Mesenchymal stem cell (in vitro differentiated cells and primary cell): ENCODE results near the gene SOCS2.
"Not testable (repeated sequence)": the region's sequence is repeated elsewhere in the genome, so short reads cannot be mapped to it uniquely, and the experiment has no call there.

Source experiments
- DNase-seq: peaks from one replicate; pipeline ENCODE4 v3.0.0-alpha.2; 2013
- H2AFZ ChIP-seq: one replicate; pipeline ENCODE4 v1.6.1; 2013; ENCODE audit warnings: low read depth, mild to moderate bottlenecking, control low read depth, inconsistent platforms, low read length, moderate library complexity
- H2AK5ac ChIP-seq: 2 replicates; pipeline ENCODE4 v1.6.1; 2013; ENCODE audit warnings: low read length, moderate library complexity, mild to moderate bottlenecking, inconsistent platforms; ENCODE audit not compliant: severe bottlenecking
- H2BK120ac ChIP-seq: one replicate; pipeline ENCODE4 v1.6.1; 2013; ENCODE audit warnings: low read depth, mild to moderate bottlenecking, inconsistent platforms, low read length, moderate library complexity
- H2BK12ac ChIP-seq, 2 experiments: one replicate each; pipeline ENCODE4 v1.6.1; 2013; ENCODE audit warnings: inconsistent platforms in 2 of 2, low read length in 2 of 2, mild to moderate bottlenecking in 2 of 2, moderate library complexity in 2 of 2, control low read depth in 1 of 2
- H2BK15ac ChIP-seq: one replicate; pipeline ENCODE4 v1.6.1; 2013; ENCODE audit warnings: mild to moderate bottlenecking, low read depth, inconsistent platforms; ENCODE audit not compliant: poor library complexity, severe bottlenecking
- H2BK5ac ChIP-seq: 2 replicates; pipeline ENCODE4 v1.6.1; 2013; ENCODE audit warnings: low read depth, mild to moderate bottlenecking, low read length, control low read depth, inconsistent platforms; ENCODE audit not compliant: poor library complexity, severe bottlenecking
- H3K14ac ChIP-seq, 2 experiments: one replicate each; pipeline ENCODE4 v1.6.1; 2013; ENCODE audit warnings: inconsistent platforms in 2 of 2, low read length in 2 of 2, control low read depth in 1 of 2, mild to moderate bottlenecking in 1 of 2, moderate library complexity in 1 of 2
- H3K18ac ChIP-seq, 2 experiments: one replicate each; pipeline ENCODE4 v1.6.1; 2013; ENCODE audit warnings: inconsistent platforms in 2 of 2, low read length in 2 of 2, control low read depth in 1 of 2, low read depth in 1 of 2, mild to moderate bottlenecking in 1 of 2
- H3K23ac ChIP-seq, 2 experiments: one replicate each; pipeline ENCODE4 v1.6.1; 2013; ENCODE audit warnings: inconsistent platforms in 2 of 2, low read length in 2 of 2, mild to moderate bottlenecking in 2 of 2, moderate library complexity in 2 of 2, control low read depth in 1 of 2
- H3K27ac ChIP-seq: 2 replicates; pipeline ENCODE4 v1.5.1; 2013; ENCODE audit warnings: mild to moderate bottlenecking, moderate library complexity, low read length, control low read depth, inconsistent platforms; ENCODE audit not compliant: poor library complexity, severe bottlenecking
- H3K27me3 ChIP-seq, 2 experiments: 2 replicates each; pipeline versions ENCODE4 v1.6.1 to v1.7.0; 2013; ENCODE audit warnings: low read length in 2 of 2, mild to moderate bottlenecking in 2 of 2, moderate library complexity in 2 of 2, control low read depth in 1 of 2, inconsistent platforms in 1 of 2; ENCODE audit not compliant: control insufficient read depth in 1 of 2, insufficient read depth in 1 of 2
- H3K36me3 ChIP-seq, 2 experiments: 2 replicates each; pipeline versions ENCODE4 v1.6.1 to v1.7.0; 2013; ENCODE audit warnings: low read length in 2 of 2, control low read depth in 1 of 2, inconsistent platforms in 1 of 2, low read depth in 1 of 2, mild to moderate bottlenecking in 1 of 2; ENCODE audit not compliant: insufficient read depth in 2 of 2, control insufficient read depth in 1 of 2
- H3K4ac ChIP-seq, 2 experiments: one replicate each; pipeline ENCODE4 v1.6.1; 2013; ENCODE audit warnings: inconsistent platforms in 2 of 2, low read length in 2 of 2, mild to moderate bottlenecking in 2 of 2, moderate library complexity in 2 of 2, control low read depth in 1 of 2, low read depth in 1 of 2
- H3K4me1 ChIP-seq: 2 replicates; pipeline ENCODE4 v1.6.1; 2013; ENCODE audit warnings: low read depth, low read length, control low read depth; ENCODE audit not compliant: control insufficient read depth, insufficient read depth
- H3K4me2 ChIP-seq: 2 replicates; pipeline ENCODE4 v1.6.1; 2013; ENCODE audit warnings: low read length, mild to moderate bottlenecking, inconsistent platforms; ENCODE audit not compliant: poor library complexity, severe bottlenecking
- H3K4me3 ChIP-seq, 2 experiments: 2 replicates each; pipeline versions ENCODE4 v1.5.1 to v1.7.0; 2013; ENCODE audit warnings: low read length in 2 of 2, mild to moderate bottlenecking in 2 of 2, control low read depth in 1 of 2, low read depth in 1 of 2; ENCODE audit not compliant: insufficient read depth in 1 of 2
- H3K79me1 ChIP-seq: replicated peaks from 2 replicates; pipeline ENCODE4 v1.6.1; 2013; ENCODE audit warnings: mild to moderate bottlenecking, control low read depth, low read length, inconsistent platforms; ENCODE audit not compliant: poor library complexity, severe bottlenecking
- H3K9ac ChIP-seq: 2 replicates; pipeline ENCODE4 v1.7.0; 2013; ENCODE audit warnings: mild to moderate bottlenecking, low read length, moderate library complexity
- H3K9me3 ChIP-seq: 2 replicates; pipeline ENCODE4 v1.7.0; 2013; ENCODE audit warnings: mild to moderate bottlenecking, low read length; ENCODE audit not compliant: control insufficient read depth
- H4K8ac ChIP-seq: one replicate; pipeline ENCODE4 v1.6.1; 2013; ENCODE audit warnings: inconsistent platforms, mild to moderate bottlenecking, low read length, moderate library complexity
- H4K91ac ChIP-seq: one replicate; pipeline ENCODE4 v1.6.1; 2013; ENCODE audit warnings: mild to moderate bottlenecking, low read length, inconsistent platforms
- WGBS: methylation state at CpG from one replicate; pipeline ENCODE4 v1.1.7; 2013; ENCODE audit warnings: mixed read lengths; 5-methylcytosine and 5-hydroxymethylcytosine counted together

The SOCS2 gene

GRCh38 chr12:93621986-93622385 lies 49.5 kb downstream of the SOCS2 start:
- Histone ChIP-seq H3K4me3 (peak overlapping the region in 1 of 2 experiments; percentile 3), H3K14ac (no peak overlapping the region), H4K8ac (no peak overlapping the region), H2BK15ac (no peak overlapping the region), H3K9me3 (peaks cover 6% of the 10 kb centered on the region), H3K36me3 (no peaks in the 10 kb centered on the region), H3K9ac (peak overlapping the region; percentile 6), H2BK12ac (no peak overlapping the region), H4K91ac (no peak overlapping the region), H3K4me2 (no peak overlapping the region), H3K18ac (no peak overlapping the region), H3K4me1 (peaks cover 3% of the 10 kb centered on the region), H2AK5ac (no peak overlapping the region), H2BK5ac (no peak overlapping the region), H2BK120ac (no peak overlapping the region), H3K27me3 (no peaks in the 10 kb centered on the region), H3K23ac (no peak overlapping the region), H3K79me1 (no peaks in the 10 kb centered on the region), H3K27ac (no peak overlapping the region), H3K4ac (no peak overlapping the region), H2AFZ (no peak overlapping the region)
- WGBS = 100% methylated on average over 1 of the region's 2 CpGs
- DNase-seq = no peak

- no peak for DNase-seq
- H3K9ac ChIP-seq = no peak overlapping the region
- no peak overlapping the region for H2AFZ ChIP-seq
- no peaks in the 10 kb centered on the region for H3K27me3 ChIP-seq
- H2BK5ac ChIP-seq = no peak overlapping the region
- H3K23ac ChIP-seq = no peak overlapping the region
- no peaks in the 10 kb centered on the region for H3K36me3 ChIP-seq
- no peak overlapping the region for H2BK15ac ChIP-seq
- peak overlapping the region in 1 of 2 experiments; percentile 3 for H3K4me3 ChIP-seq
- no peak overlapping the region for H4K8ac ChIP-seq
- H3K4me1 ChIP-seq = peaks cover 3% of the 10 kb centered on the region
- peak overlapping the region; percentile 4 for H2AK5ac ChIP-seq
- H3K27ac ChIP-seq = no peak overlapping the region
- H4K91ac ChIP-seq = no peak overlapping the region
- no peak overlapping the region for H3K4me2 ChIP-seq
- WGBS = 69% methylated on average over 1 of the region's 2 CpGs
- peaks cover 6% of the 10 kb centered on the region for H3K9me3 ChIP-seq
- no peaks in the 10 kb centered on the region for H3K79me1 ChIP-seq
- H3K18ac ChIP-seq = no peak overlapping the region
- no peak overlapping the region for H3K4ac ChIP-seq
- peak overlapping the region in 1 of 2 experiments; percentile 81 for H2BK12ac ChIP-seq
- peak overlapping the region in 1 of 2 experiments; percentile 48 for H3K14ac ChIP-seq
- no peak overlapping the region for H2BK120ac ChIP-seq
Measured at GRCh38 chr12:93622485-93622884, 50.0 kb downstream of the SOCS2 start.

- Histone ChIP-seq H3K36me3 (no peaks in the 10 kb centered on the region), H2BK5ac (no peak overlapping the region), H2BK120ac (peak overlapping the region; percentile 74), H3K27ac (peak overlapping the region; percentile 93), H3K4me2 (no peak overlapping the region), H3K4ac (no peak overlapping the region), H3K18ac (no peak overlapping the region), H2AK5ac (peak overlapping the region; percentile 55), H3K9me3 (peaks cover 10% of the 10 kb centered on the region), H4K91ac (no peak overlapping the region), H3K14ac (no peak overlapping the region), H4K8ac (no peak overlapping the region), H2AFZ (no peak overlapping the region), H3K9ac (peak overlapping the region; percentile 86), H2BK12ac (peak overlapping the region in 1 of 2 experiments; percentile 79), H3K4me1 (peaks cover 3% of the 10 kb centered on the region), H3K4me3 (peak overlapping the region in 1 of 2 experiments; percentile 52), H3K23ac (no peak overlapping the region), H3K79me1 (no peaks in the 10 kb centered on the region), H2BK15ac (no peak overlapping the region), H3K27me3 (no peaks in the 10 kb centered on the region)
- 0% methylated on average over 2 of the region's 2 CpGs for WGBS
- peak; percentile 98 for DNase-seq
Measured at GRCh38 chr12:93624595-93625294, 52.3 kb downstream of the SOCS2 start.

GRCh38 chr12:93625295-93625645 lies 52.8 kb downstream of the SOCS2 start:
- H4K8ac ChIP-seq, H3K36me3 ChIP-seq, H2BK5ac ChIP-seq, H3K18ac ChIP-seq, H2AFZ ChIP-seq, H2AK5ac ChIP-seq, H3K14ac ChIP-seq, H3K4ac ChIP-seq, H3K4me3 ChIP-seq, H3K23ac ChIP-seq, H2BK15ac ChIP-seq, H3K4me2 ChIP-seq, H3K4me1 ChIP-seq, H3K79me1 ChIP-seq, H4K91ac ChIP-seq, H2BK12ac ChIP-seq, H2BK120ac ChIP-seq, DNase-seq, H3K27me3 ChIP-seq: not testable (repeated sequence)
- Histone ChIP-seq H3K9me3 (peaks cover 10% of the 10 kb centered on the region), H3K27ac (peak overlapping the region; percentile 79), H3K9ac (peak overlapping the region; percentile 86)
- WGBS = 8% methylated on average over 5 of the region's 8 CpGs
